ENCODE data around the gene TFDP2.
"Not testable (repeated sequence)": the region's sequence is repeated elsewhere in the genome, so short reads cannot be mapped to it uniquely, and the experiment has no call there.

The TFDP2 gene

GRCh38 chr3:142124243-142124642 lies 25.1 kb downstream of the TFDP2 start:
- no peak for DNase-seq

- no peak for DNase-seq
Observed at GRCh38 chr3:142120707-142121106, 28.6 kb downstream of the TFDP2 start.

GRCh38 chr3:142118911-142119310 lies 30.4 kb downstream of the TFDP2 start:
- no peak for DNase-seq

- no peak for DNase-seq
Observed at GRCh38 chr3:142117056-142117851, 32.1 kb downstream of the TFDP2 start.

- DNase-seq, result no peak
Observed at GRCh38 chr3:142115867-142116668, 33.3 kb downstream of the TFDP2 start.

GRCh38 chr3:142112601-142113000 lies 36.7 kb downstream of the TFDP2 start:
- DNase-seq, result no peak

GRCh38 chr3:142106548-142106947 lies 42.8 kb downstream of the TFDP2 start:
- DNase-seq, result no peak

GRCh38 chr3:142105991-142106390 lies 43.4 kb downstream of the TFDP2 start:
- DNase-seq, result no peak

- no peak for DNase-seq
Observed at GRCh38 chr3:142104763-142105162, 44.6 kb downstream of the TFDP2 start.

GRCh38 chr3:142098964-142099363 lies 50.4 kb downstream of the TFDP2 start:
- no peak for DNase-seq

GRCh38 chr3:142097099-142097843 lies 52.1 kb downstream of the TFDP2 start:
- no peak for DNase-seq

- DNase-seq, result no peak
Observed at GRCh38 chr3:142095841-142096240, 53.5 kb downstream of the TFDP2 start.

GRCh38 chr3:142088925-142089324 lies 60.4 kb downstream of the TFDP2 start:
- DNase-seq, result not testable (repeated sequence)

GRCh38 chr3:142088522-142088921 lies 60.8 kb downstream of the TFDP2 start:
- DNase-seq, result no peak

- DNase-seq, result no peak
Observed at GRCh38 chr3:142087676-142088075, 61.7 kb downstream of the TFDP2 start.

- no peak for DNase-seq
Observed at GRCh38 chr3:142086581-142087090, 62.7 kb downstream of the TFDP2 start.

GRCh38 chr3:142081178-142081577 lies 68.2 kb downstream of the TFDP2 start:
- no peak for DNase-seq

- no peak for DNase-seq
Observed at GRCh38 chr3:142077859-142078500, 71.4 kb downstream of the TFDP2 start.

GRCh38 chr3:142077155-142077858 lies 72.0 kb downstream of the TFDP2 start:
- no peak for DNase-seq

- not testable (repeated sequence) for DNase-seq
Observed at GRCh38 chr3:142075656-142076055, 73.7 kb downstream of the TFDP2 start.

- DNase-seq, result no peak
Observed at GRCh38 chr3:142072816-142073215, 76.5 kb downstream of the TFDP2 start.

- no peak for DNase-seq
Observed at GRCh38 chr3:142065932-142066331, 83.4 kb downstream of the TFDP2 start.
